HG02938 (cell line): ENCODE measurements around the gene TTC39B.

Experiments used
- ATAC-seq: cut with Tn5 transposase; IDR thresholded peaks from one replicate; pipeline ENCODE4 v1.9.1; 2021; ENCODE audit warnings: mild to moderate bottlenecking, moderate library complexity; ENCODE audit not compliant: unreplicated experiment

The TTC39B gene

DNA sequence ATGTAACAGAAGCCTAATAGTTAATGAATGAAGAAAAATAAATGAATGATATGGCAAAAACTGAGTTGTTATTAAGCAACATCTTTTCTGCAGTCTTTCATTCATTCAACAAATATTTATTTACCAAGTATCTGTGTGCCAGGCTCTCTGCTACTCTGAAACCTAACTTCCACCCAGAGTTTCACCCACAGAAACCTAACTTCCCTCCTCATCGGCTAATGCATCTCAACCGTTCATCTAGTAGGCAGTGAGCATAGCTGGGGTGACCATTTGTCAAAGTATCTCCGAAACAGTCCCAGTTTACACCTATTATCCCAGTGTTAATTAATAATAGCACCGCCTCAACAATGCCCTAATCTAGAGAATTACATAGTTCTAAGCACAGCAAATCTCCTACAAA, 1.5 kb downstream of the TTC39B start:
- ATAC-seq: no peak

DNA sequence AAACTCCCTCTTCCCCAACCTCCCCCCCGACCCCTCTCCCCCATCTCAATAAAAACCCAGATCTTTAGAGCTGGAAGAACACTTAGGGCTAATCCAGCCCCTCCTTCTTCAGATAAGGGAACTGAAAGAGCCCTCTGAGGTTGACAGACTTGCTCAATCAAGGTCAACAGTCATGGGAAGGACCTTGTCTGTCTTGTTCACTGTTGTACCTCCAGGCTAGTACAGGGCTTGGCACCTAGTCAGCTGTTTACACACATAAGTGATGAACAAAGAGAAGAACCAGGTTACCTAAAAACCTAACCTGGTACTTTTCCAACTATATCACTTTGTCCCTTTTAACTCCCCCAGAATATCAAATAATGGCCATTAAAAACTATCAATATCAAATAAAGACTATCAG, 2.4 kb downstream of the TTC39B start:
- peak; percentile 24 for ATAC-seq

DNA sequence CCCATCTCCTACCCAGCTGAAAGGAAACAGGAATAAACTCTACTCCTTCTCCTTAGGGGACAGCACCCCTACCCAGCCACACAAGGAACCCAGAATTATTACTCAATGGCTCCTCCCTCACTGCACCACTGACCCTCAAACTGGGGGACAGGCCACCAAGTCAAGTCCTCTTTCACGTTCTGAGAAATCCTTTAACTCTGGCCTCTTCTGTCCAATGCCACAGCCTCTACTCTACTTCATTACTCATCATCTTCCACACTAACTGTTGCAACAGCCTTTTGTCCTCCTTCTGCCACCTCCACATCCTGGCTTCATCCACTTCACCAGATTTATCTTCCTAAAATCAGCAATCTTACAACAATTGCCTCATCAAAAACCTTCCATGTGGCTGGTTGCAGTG, 6.8 kb downstream of the TTC39B start:
- ATAC-seq: no peak

DNA sequence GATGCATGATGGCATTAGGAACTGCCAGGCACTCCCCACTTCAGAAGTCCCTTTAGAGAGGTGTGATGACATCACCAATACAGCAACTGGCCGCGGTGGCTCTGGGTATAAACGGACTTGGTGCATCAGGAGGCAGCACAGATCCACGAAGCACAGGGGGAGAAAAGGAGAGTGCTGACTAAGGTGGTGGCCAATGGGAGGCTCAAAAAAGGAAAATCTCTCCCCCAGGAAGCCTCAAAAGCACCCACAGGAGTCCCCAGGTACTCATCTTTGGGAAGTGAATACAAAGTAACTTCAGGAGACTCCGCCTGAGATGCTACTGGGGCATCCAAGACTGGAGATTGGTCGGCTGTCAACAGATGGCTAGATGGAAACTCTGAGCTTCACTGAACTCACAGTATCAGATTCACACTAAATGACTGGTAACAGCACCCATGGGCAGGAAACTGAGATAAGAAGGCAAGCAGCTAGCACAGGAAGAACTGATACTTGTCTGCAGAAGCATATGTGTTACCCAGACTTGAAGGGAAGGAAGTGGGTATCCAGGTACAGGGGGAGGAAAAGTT, 7.6 kb downstream of the TTC39B start:
- ATAC-seq: peak; percentile 81

DNA sequence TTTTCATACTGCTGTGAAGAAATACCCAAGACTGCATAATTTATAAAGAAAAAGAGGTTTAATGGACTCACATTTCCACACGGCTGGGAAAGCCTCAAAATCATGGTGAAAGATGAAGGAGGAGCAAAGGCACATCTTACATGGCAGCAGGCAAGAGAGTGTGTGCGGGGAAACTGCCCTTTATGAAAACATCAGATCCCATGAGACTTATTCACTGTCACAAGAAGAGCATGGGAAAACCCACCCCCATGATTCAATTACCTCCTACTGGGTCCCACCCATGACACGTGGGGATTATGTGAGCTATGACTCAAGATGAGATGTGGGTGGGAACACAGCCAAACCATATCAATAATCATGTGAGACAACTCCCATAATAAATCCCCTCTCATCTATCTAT, 8.7 kb downstream of the TTC39B start:
- no peak for ATAC-seq

DNA sequence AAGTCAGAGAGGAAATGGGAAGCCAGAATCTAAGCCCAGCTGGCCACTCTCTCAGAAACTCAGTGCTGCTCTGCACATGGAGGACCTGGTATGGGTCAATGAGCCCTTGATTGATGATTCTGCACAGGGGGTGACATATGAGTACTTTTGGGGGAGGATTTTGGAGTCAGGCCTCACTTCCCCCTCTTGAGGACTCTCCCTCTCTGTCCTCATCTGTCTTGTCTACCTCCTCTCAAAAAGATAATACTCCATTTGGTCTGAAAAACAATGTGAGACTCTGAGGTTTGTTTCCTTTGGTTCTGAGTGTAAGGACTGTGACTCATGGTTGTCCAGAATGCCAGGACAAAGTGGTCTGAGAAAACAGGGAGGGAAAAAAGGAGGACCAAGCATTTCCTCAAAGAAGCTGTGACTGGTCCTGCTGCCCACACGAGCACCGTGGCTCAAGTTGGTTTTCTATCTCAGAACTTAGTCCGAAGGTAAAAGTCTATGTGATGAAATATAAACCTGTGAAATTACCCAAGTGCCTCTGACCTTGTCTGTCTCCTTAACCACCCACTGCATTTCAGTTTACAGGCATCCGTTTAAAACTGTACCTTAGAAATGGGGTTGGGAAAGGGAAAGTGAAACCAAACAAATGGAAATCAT, 11.1 kb downstream of the TTC39B start:
- peak; percentile 33 for ATAC-seq

DNA sequence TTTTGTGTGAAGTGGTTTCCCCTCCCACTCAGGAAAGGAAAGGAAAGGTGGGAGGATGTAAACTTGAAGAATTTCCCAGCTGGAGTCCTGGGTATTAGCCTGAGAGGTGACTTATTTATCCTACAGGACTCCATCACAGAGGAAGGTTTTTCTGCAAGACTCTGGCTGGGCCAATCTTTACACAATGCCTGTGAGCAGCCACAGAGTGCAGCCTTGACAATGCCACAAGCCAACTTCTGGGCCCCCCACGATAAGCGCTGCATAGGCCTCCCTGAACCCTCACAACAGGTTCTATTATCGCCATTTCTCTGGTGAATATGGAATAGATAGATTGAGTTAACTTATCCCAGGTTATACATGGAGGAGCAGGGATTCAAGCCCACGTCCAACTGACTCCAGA, 12.4 kb downstream of the TTC39B start:
- ATAC-seq: no peak

DNA sequence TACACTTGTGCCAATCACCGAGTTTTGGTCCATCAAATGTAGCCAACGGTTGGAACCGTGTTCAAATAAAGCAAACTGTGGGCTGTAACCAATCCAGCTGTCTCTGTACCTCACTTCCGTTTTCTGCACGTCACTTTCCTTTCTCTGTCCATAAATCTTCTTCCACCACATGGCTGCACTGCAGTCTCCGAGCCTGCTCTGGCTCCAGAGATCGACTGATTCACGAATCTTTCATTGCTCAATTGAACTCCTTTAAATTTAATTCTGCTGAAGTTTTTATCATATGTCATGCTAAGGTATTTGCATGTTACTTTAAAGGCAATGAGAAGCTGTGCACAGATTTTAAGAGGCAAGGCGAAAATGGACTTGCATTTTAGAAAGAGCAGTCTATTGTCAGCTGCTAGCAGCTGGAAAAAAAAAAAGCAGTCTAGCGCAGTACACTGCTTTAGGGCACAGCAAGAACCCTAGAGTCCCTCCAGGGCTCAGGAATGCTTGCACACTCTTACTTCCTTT, 13.2 kb downstream of the TTC39B start:
- ATAC-seq: no peak

DNA sequence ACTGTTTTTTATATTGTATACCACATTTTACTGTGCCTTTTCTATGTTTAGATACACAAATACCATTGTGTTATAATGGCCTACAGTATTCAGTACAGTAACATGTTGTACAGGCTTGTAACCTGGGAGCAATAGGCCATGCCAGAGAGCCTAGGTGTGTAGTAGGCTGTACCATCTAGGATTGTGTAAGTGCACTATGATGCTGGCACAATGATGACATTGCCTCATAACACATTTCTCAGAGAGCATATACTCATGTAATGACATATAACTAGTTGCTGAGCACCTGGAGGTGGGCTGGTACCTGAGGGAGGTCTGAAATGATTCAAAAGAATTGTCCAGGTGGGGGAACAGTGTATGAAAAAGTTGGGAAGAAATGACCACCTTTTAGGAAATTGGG, 13.9 kb downstream of the TTC39B start:
- no peak for ATAC-seq

DNA sequence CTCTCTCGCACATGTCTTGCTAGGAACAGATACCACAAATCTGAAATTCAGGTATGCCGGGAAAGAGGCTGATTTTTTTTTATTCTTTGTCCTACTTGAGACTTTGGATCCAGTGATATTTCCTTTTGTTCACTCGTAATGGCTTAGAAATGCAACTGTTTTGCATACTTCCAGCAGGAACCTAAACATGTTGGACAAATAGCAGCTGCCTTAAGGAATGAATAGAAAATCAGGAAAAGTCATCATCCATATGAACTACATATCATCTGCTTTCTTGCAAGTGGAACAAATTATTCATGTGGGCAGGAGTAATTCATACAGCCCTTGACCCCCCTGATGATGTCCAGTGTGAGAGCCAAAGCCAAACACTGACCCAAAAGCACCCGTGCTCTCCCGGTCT, 17.4 kb downstream of the TTC39B start:
- no peak for ATAC-seq

DNA sequence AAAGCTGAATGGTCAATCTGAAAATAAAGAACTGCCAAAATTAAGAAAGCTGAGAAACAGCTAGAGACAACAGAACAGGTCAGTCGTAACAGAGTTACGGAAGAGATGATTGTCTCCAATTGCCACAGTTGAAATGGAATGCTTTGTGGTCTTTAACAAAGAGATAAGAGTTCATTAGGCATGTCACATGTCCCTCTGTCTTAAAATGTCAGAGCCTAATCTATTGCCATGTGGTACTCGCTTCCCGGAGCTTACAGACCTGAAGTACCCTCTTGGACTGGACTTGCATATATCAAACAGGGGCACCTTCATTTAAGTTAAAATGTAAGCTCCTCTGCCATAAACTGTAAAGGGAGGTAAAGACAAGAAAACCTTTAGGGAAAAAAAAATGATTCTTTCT, 19.7 kb downstream of the TTC39B start:
- ATAC-seq: no peak

DNA sequence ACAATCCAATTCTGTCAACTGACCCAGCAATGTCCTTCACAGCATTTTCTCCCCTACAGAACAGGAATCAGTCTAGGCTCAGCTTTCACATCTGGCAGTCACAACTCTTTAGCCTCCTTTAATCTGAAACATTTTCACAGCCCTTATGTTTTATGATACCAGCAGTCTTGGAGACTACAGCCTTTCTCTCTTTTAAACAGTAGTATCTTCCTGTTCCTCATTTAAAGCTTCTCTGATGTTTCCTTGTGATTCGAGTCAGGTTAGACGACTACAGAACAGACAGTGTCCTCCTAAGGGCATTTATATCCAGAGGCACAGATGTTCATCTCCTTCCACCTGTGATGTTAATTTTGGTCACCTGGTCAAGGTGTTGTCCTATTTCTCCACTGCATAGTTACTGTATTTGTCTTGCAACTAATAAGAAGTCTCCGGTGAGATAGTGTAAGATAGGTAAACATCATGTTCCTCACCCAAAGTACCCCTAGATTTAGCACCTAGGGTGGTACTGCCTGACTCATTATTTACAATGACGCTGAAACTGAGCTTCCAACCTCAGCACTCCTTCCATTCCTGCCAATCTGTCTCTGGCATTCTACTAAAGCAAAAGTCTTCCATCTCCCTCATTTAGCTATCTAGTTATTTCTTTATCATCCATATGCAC, 20.7 kb downstream of the TTC39B start:
- no peak for ATAC-seq

DNA sequence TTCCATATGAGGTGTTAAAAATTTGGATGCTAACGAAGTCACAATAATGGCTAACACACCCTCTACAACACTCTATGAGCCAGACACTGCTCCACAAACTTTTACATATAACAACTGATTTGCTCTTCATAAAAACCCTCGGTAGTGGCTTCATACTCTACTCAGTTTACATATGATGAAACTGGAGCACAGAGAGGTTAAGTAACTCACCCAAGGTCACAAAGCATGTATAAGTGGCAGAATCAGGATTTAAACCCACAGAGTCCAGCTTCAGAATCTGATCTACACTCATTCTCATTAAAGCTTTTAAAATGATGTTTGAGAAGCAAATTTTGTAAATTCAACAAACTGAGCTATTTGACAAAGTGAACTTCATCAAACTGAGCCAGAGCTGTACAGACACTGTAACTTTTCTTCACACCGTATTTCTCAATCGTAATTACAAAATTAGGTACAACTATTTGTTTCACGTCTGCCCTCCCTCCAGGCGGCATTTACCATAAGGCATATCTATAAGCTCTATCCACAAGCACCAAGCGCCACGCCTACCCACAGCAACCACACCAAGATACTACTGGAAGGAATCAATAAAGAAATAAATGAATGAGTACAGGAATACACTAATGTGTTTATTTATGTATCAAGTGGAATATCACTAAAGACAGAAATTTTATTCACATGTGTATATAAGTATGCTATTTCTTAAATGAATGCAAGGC, 24.3 kb downstream of the TTC39B start:
- ATAC-seq: no peak

DNA sequence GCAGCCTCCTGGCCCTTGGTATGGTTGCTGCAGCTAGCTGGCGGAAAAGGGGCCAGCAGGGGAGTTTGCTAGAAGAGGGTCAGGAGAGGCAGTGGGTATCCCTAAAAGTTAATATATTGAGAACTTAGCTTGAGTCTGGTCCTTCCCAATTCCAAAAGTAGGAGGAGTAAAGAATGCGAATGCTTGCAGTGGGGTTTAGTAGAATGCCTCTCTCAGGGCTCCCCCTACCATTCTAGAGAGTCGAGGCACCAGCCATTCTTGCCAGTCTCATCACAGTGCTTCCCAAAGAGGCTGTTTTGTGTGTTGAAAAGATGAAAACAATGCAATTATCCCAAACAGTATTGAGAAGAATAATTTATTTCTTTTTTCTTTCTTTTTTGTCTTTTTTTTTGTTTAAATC, 26.4 kb downstream of the TTC39B start:
- no peak for ATAC-seq

DNA sequence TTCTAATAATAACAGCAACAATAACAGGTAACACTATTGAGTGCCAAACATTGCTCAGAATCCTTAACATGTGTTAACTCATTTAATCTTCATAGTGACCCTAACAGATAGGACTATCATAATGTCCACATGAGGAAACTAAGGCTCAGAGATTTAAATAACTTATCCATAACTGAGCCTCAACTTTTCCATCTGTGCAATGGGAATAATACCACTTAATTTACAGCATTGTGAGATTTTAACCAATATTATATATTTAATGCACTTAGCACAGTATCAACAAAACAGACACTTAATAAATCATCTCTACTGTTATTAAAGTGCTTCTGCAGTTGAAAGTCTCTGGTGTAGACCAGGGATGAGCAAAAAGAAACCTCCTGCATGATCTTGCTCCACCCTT, 28.2 kb downstream of the TTC39B start:
- ATAC-seq: no peak

DNA sequence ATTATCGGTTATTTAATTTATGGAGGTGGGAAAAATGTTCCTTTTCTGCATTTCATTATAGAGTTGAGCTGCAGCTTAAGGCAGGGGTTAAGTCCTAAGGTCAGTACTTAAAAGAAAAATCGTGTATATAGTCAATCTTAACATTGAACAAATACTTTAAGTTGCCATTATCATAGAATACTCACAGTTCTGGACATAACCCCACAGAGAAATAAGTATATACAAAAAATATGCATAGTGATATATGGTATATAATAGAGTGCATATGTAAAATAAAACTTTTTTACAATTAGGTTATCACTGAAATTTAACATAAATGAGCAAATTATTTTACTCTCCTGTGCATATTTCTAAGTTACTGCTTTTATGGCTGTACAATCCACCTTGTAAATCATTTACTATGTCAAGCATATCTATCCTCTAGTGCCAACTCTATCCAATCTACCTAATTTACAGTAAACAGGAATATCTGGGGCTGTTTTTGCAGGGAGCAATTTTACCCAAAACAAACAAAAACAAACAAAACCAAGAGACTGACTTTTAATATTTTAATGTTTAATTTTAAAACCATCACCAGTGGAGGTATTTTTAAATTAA, 28.8 kb downstream of the TTC39B start:
- no peak for ATAC-seq

DNA sequence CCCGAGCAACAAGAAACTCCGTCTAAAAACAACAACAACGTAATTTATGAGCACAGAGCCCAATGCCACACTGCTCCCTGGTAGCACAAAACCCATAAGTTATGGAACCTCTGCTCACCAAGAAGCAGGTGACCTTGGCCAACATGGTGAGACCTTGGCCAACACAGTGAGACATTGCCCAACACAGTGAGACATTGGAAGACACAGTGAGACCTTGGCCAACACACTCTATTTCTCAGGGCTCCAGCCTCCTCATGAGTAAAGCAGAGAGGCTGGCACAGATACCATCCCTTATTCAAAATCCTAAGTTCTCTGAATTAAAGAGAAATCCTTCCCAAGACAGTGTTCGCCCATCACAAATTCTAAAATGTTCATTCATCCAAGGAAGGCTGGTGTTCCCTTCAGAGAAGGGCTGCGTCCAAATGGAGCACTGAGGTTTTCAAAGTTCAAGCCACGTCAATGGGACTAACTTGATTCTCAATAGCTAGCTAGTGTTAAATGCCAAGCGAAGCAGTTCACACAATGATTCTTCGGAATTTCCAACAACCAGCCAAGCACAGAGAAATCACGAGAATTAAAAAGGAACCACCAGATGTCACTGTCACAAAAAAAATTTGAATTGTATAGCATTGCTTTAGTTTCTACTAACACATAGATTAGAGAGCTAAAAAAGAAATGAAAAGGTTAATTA, 29.5 kb downstream of the TTC39B start:
- ATAC-seq: no peak

DNA sequence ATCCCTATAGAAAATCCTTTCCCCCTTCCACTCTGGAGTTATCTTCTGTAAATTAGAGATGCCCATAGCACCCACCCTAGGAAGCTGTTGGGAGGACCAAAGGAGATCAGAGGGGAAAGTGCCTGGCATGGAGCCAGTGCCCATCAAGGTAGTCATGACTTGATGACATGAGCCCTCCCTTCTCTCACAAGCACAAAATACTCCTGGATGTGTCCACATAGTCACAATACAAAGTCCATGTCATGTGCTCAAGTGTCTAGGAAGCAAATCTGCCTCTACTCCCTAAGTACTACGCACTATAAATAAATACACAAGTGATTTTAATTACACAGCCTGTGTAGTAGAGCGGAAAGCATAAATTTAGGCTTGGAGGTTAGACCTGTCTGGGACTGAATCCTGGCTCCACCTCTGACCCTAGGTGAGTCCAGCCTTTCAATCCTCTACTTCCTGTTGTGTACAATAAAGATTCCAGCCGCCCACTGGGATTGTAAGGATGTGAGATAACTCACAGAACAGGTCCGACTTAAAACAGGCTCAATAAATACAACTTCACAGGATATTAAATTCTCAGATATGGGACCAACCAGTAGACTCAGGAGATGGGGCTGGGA, 30.6 kb downstream of the TTC39B start:
- ATAC-seq: no peak

DNA sequence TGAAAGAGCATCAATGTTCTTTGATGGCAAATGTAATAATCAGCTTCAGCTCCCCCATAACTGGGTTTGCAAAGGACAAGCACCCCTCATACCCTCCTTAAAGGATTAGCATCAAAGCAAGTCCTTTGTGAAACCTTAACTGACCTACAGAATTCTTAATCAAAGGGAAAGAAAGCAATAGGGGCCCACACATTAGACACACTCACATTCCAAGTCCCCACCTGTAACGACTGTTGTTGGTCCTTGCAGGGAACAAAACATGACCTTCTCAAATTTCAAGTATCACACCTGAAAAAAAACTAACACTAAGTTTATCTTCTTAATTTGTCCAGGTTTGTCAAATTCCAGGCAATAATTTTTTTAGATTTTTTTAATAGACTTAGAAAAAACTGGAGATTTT, 32.6 kb downstream of the TTC39B start:
- ATAC-seq: no peak

DNA sequence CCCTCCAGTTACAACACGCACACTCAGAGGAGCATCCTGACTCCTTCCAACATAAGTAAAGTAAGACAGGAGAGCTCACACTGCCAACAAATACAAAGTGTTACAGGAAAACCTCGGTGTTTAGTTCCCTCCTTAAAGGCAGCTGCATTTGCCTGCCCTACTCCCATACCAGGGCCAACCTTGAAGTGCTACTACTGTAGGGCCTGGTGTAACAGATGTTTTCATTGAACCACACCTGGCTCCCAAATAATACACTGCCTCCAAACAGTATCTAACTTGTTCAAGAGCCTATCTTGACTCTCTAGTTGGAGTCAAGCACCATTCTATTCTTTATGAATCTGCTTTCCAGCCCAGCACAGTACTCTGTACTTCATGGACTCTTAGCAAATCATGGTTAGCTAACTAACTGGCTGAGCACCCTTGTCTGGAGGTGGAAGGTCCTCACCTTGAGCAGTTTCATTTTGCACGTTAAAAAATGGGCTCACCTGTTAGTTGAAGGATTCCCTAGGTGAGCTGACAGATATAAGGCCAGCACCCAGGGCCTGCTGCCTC, 34.6 kb downstream of the TTC39B start:
- ATAC-seq: no peak
